IPS-11a (cell line): ENCODE data around the gene RMND5B.
"Not testable (repeated sequence)": the region's sequence is repeated elsewhere in the genome, so short reads cannot be mapped to it uniquely, and the experiment has no call there.

ENCODE experiments used
- H3K4me3 ChIP-seq: one replicate; pipeline ENCODE4 v1.5.1; 2013; ENCODE audit warnings: low read depth, low read length, control low read depth

RMND5B gene

GRCh38 chr5:178162481-178162880, 31.7 kb downstream of the RMND5B start:
- no peak overlapping the region for H3K4me3 ChIP-seq

DNA sequence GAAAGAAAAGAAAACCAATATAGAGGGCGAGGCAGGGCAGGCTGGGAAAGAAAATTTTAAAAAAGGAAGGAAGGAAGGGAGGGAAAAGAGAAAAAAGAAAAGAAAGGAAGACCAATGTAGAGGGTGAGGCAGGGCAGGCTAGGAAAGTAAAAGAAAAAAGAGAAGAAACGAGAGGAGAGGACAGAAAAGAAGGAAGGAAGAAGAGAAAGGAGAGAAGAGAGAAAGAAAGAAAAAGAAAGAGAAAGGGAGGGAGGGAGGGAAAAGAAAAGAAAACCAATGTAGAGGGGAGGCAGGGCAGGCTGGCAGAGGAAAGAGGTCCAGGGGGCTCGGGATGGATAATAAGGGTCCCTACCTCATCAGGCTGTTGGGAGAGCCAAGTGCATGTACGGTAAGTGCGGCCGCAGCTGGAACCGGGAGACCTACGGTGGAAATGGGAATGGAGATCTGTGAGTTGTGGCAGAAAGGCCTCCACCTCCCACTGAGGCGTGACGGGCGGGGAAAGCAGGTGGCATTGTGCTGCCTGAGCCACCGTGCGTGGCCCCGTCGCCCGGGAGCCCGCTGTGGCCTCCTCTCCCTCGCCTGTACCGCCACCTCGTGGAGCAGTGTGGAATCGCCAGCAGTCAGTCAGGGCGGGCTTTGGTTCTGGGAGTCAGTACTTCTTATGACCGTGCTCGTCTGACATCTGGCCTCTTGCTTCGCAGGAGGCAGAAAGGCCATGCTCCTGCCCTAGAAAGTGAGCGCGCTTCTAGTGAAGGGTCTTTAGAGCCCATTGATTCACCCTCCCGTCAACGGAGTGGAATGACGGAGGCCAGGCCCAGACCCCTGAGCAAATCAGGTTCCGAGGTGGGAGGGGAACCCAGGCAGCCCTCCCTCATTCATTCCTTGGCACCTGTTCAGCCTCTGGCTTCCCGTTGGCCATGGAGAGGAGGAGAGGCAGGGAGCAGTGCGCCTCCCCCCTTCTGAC, 33.2 kb downstream of the RMND5B start:
- no peak overlapping the region for H3K4me3 ChIP-seq

- no peak overlapping the region for H3K4me3 ChIP-seq
Observed at GRCh38 chr5:178165581-178165980, 34.8 kb downstream of the RMND5B start.

DNA sequence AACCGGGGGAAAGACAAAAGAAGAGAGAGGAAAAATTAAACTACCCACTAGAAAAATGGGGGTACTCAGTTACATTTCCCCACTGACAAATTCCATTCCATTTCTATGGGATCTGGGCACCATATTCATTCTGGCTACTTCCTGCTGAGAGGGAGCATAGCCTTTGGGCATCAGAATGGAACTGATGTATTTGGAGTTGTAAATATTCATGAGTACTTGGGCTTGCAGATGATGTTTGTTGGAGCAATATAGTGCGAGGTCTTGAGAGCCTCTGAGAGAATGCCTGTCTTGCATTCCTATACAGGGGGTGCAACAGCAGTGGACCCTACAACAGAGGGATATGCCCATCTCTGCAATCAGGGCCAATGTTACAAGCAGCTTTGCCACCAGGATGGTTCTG, 39.6 kb downstream of the RMND5B start:
- H3K4me3 ChIP-seq, result no peak overlapping the region

DNA sequence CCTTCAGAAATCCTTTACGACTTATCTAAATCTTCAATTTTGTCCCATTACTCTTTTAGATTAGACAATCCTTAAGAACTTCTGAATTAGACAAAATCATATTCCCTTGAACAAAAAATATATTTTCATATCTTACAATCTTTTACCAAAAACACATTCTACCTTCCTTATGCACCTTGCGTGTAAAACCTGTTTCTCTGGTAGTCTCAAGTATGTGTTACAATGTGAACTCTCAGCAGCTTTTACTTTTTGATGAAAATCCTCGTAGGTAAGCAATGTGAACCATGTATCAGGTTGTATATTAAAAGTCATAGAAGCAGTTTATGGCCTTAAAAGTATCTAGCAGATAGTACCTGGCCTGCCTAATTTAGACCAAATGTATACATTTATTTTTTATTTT, 43.6 kb downstream of the RMND5B start:
- no peak overlapping the region for H3K4me3 ChIP-seq

DNA sequence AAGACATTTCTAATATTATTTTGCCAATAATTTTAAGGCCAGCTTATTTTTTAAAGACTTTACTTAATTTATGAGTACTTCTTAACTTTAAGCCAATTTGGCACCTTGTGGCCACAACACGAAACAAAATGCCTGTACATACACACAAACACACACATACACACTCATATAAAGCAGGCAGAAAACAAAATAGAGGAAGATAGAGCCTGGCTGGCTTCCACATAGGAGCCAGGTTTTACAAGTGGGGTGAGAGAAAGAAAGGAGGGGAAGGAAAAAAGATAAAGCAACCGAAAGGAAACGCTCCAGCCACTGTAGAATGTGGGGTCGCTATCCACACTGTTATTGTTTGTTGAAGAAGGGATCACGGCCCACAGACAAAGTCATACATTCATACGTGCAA, 46.0 kb downstream of the RMND5B start:
- no peak overlapping the region for H3K4me3 ChIP-seq

DNA sequence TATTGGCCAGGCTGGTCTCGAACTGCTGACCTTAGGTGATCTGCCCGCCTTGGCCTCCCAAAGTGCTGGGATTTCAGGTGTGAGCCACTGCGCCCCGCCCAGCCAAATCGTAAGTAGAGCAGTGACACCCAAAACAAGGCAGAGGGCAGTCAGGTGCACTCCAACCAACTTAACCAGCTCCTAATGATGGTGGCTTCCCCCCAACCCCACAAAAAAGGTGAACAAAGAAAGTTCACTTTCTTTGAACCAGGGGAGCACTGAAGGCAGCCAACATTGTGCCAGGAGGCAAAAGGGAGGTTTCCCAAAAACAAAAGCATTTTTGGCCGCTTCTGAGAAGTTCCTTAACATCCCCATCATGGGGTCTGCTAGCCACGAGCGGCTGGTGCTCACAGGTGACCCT, 46.8 kb downstream of the RMND5B start:
- H3K4me3 ChIP-seq, result no peak overlapping the region

- no peak overlapping the region for H3K4me3 ChIP-seq
Observed at GRCh38 chr5:178180141-178180863, 49.5 kb downstream of the RMND5B start.

DNA sequence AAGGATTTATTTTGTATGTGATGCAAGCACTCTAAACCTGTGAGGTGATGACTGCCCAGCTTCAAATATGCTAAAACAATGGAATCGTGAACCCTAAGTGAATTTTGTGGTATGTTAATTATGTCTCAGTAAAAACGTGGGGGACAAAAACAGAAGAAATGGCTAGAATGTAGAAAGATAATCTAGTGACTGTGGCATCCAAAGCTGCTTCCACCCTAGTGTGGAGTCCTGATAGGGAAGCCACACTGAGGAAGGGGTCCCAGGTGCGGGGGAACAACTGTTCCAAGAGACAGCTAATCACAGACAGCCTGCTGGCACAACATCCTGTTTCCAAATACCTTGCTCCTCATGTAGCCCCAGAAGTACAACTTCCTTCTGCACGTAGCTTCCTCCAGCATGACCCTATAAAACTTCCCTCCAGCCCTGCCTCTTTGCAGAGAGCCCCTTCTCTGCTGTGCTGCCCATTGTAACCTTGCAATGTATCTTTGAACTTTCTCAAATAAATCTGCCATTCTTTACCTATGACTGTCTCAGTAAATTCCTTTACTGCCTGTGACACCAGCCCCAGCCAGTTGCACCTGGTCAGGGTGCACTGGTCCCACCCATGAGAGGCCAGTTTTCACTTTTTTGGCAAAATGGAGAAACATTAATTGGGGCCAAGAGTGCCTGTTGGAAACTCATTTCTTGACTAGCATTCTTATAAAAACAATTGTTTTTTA, 51.5 kb downstream of the RMND5B start:
- H3K4me3 ChIP-seq, result no peak overlapping the region

DNA sequence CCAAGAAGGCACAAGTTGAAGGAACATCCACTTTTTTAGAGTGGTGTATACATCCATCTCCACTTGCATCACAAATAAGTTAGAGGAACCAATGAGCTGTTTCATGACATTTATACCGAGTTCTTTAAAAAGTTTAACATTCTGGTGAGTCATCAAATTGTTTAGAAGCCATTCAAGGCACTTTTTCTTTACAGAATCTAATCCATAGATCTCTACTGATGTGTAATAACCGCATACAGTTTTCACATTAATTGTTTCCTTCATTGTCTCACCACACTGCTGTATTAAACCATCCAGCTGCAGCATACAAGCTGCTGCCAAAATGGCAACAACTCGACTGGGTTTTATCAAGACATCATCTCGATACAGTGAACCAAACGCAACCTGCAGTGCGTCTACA, 55.6 kb downstream of the RMND5B start:
- no peak overlapping the region for H3K4me3 ChIP-seq

- H3K4me3 ChIP-seq, result no peak within 1 kb of the TSS
Observed at GRCh38 chr5:178187014-178187413, 56.2 kb downstream of the RMND5B start, which contains the start of gene GMCL2. Gene GMCL2, minus strand, starts transcription at chr5:178187371. Its CDS starts 72 bp downstream, at chr5:178187299.

GRCh38 chr5:178189433-178189832, 58.6 kb downstream of the RMND5B start:
- no peak overlapping the region for H3K4me3 ChIP-seq

GRCh38 chr5:178191661-178192060, 60.8 kb downstream of the RMND5B start:
- H3K4me3 ChIP-seq, result no peak overlapping the region

DNA sequence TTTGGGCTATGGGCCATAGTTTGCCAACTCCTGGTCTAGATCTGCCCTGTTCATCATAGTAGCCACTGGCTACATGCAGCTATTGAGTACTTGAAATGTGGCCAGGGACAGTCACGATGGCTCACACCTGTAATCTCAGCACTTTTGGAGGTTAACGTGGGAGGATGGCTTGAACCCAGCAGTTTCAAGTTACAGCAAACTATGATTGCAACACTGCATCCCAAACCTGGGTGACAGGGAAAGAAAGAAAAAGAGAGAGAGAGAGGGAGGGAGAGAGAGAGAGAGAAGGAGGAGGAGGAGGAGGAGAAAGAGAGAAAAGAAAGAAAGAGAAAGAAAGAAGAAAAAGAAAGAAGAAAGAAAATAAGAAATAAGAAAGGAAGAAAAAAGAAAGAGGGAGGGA, 61.4 kb downstream of the RMND5B start:
- no peak overlapping the region for H3K4me3 ChIP-seq

- H3K4me3 ChIP-seq, result no peak overlapping the region
Observed at GRCh38 chr5:178192787-178193186, 62.0 kb downstream of the RMND5B start.

- no peak overlapping the region for H3K4me3 ChIP-seq
Observed at GRCh38 chr5:178193251-178193809, 62.5 kb downstream of the RMND5B start.

DNA sequence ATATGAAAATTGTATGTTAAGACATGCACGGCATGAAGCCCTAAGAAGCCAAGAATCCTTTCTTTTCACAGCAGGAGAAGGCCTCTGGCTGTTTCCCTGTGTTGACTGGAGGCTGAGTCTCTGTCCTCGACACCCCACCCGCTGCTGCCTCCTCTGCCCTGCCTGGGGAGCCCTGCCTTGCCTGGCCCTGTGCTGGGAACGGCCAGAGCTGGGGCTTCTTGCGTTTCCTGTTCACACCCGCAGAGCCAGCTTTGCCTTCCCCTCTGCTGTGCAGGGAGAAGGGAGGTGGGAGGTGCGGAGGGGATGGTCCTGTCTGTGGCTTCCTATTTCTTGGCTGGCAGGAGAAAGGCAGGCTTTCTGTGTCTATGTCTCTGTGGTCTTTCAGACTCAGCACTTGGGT, 63.2 kb downstream of the RMND5B start:
- H3K4me3 ChIP-seq, result no peak overlapping the region

DNA sequence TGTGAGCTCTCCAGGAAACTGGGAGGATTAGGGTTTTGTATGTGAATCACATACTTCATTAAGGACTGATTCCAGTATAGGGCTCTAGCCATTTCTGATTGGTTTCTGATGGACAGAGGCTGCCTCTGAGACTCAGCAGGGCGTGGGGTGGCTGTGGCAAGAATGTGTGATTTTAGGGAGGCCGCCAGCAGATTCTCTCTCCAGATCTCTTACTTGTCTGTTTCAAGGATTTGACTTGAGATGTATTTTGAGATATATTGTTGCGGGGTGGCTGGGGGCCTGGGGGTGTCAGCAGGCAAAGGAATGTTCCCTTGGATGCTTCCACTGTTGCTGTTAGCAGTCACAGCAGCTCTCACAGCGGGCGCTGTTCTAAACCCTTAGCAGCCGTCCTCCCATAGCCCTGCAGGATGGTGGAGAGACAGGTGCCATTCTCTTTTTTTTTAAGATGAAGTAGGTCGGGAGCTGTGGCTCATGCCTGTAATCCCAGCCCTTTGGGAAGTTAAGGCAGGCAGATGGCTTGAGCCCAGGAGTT, 65.5 kb downstream of the RMND5B start:
- H3K4me3 ChIP-seq, result no peak overlapping the region

DNA sequence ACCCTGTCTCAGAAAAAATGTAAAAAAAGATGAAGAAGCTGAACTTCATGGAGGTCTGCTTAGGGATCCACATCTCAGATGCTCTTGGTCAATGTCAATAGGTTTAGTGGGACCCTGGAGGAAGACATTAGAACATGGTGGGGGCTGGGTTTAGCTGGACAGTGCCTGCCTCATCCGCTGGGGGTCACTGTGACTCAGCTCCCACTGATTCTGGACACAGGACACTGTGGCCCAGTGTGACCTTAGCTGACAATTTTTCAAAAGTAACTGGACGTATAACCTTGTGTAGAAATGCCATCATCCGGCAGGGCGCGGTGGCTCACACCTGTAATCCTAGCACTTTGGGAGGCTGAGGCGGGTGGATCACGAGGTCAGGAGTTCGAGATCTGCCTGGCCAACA, 66.2 kb downstream of the RMND5B start:
- no peak overlapping the region for H3K4me3 ChIP-seq

DNA sequence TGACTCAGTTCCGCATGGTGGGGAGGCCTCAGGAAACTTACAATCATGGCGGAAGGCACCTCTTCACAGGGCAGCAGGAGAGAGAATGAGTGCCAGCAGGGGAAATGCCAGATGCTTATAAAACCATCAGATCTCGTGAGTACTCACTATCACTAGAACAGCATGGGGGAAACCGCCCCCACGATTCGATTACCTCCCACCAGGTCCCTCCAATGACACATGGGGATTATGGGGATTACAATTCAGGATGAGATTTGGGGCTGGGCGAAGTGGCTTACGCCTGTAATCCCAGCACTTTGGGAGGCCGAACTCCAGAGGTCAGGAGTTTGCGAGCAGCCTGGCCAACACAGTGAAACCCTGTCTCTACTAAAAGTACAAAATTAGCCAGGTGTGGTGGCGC, 67.3 kb downstream of the RMND5B start:
- H3K4me3 ChIP-seq, result not testable (repeated sequence)

- H3K4me3 ChIP-seq, result no peak overlapping the region
Observed at GRCh38 chr5:178198706-178199105, 67.9 kb downstream of the RMND5B start.
